ENCODE measurements around the gene CSPG4. TPM values are rescaled to one million over a fixed set of nuclear protein-coding genes. Genes with fewer than 3 reads are reported as not detected.
"Not testable (repeated sequence)": the region's sequence is repeated elsewhere in the genome, so short reads cannot be mapped to it uniquely, and the experiment has no call there.

The CSPG4 gene
- total and polyA plus RNA-seq, 9 of the 15 experiments (the other 6 are each of a cell fraction or from before 2014, with no cell fraction given), result under 0.01 to 0.07 (median 0.04) TPM; not detected in 5

GRCh38 chr15:75754871-75755270 lies 42.2 kb upstream of the CSPG4 start:
- H3K79me2 ChIP-seq (ENCODE audit: control insufficient read depth, insufficient read depth, low read length); H3K36me3 ChIP-seq (ENCODE audit: control insufficient read depth, insufficient read depth, low read length); H3K27me3 ChIP-seq (ENCODE audit: control insufficient read depth in 2 of 2, insufficient read depth in 2 of 2, low read length in 2 of 2); in situ Hi-C loops (cut with MboI); CTCF ChIA-PET (ENCODE audit: low intra/inter-chr PET ratio); H3K27ac ChIP-seq (ENCODE audit: extremely low read depth, low read depth, low read length); BruUV-seq (replicated peaks); H3K9ac ChIP-seq (ENCODE audit: insufficient read depth in 1 of 2, low read depth in 2 of 2, low read length in 2 of 2); H4K20me1 ChIP-seq (replicated peaks; ENCODE audit: control insufficient read depth, insufficient read depth, low read length); H3K9me1 ChIP-seq (ENCODE audit: control insufficient read depth, insufficient read depth, low read length); DNase-seq (ENCODE audit: extremely low read depth in 1 of 4, low spot score in 3 of 4); ATAC-seq; H3K9me3 ChIP-seq (replicated peaks; ENCODE audit: control insufficient read depth, insufficient read depth, low read depth, low read length); H3K4me2 ChIP-seq (ENCODE audit: insufficient read depth, low read length); FAIRE-seq; intact Hi-C loops (cut with micrococcal nuclease); H3K4me3 ChIP-seq: not testable (repeated sequence)
- H3K4me1 ChIP-seq (replicated peaks in 1 of 2; ENCODE audit: control insufficient read depth in 2 of 2, insufficient read depth in 2 of 2, low read length in 2 of 2), result peaks cover 11% of the 10 kb centered on the region in 2 experiments
- POLR2A ChIA-PET, result interaction anchor here (1.3 kb wide), 1 partner anchor 17 kb away, joined by 3 read pairs; no protein-coding TSS in a partner anchor
- TF ChIP-seq CHD2 (IDR thresholded peaks at IDR 0.05; ENCODE audit: low read depth, low read length) (peak; percentile 86), RBM25 (IDR thresholded peaks at IDR 0.05; ENCODE audit: low read depth, low read length, severe bottlenecking) (peak; percentile 22)
- H2AFZ ChIP-seq (ENCODE audit: low read depth, low read length), result peak overlapping the region; percentile 45; the same call in 1 of the 2 replicates
- WGBS (ENCODE audit: insufficient coverage, low coverage, missing lambda C conversion rate), result 37% methylated on average over 5 of the region's 5 CpGs

GRCh38 chr15:75753145-75753544 lies 40.5 kb upstream of the CSPG4 start:
- in situ Hi-C loops (cut with MboI) (no loop called here), intact Hi-C loops (cut with micrococcal nuclease) (no loop called here)
- Histone ChIP-seq H3K79me2 (ENCODE audit: control insufficient read depth, insufficient read depth, low read length) (no peaks in the 10 kb centered on the region), H3K36me3 (ENCODE audit: control insufficient read depth, insufficient read depth, low read length) (no peaks in the 10 kb centered on the region), H4K20me1 (replicated peaks; ENCODE audit: control insufficient read depth, insufficient read depth, low read length) (no peaks in the 10 kb centered on the region), H3K4me3 (no peak overlapping the region), H2AFZ (ENCODE audit: low read depth, low read length) (peak overlapping the region; percentile 58; the same call in 1 of the 2 replicates), H3K4me1 (replicated peaks in 1 of 2; ENCODE audit: control insufficient read depth in 2 of 2, insufficient read depth in 2 of 2, low read length in 2 of 2) (peaks cover 0 to 4% of the 10 kb centered on the region in 2 experiments; a peak in 1 of 5 replicates), H3K9ac (ENCODE audit: insufficient read depth in 1 of 2, low read depth in 2 of 2, low read length in 2 of 2) (peak overlapping the region in 1 of 2 experiments; percentile 83; a peak in 2 of 4 replicates), H3K27me3 (ENCODE audit: control insufficient read depth in 2 of 2, insufficient read depth in 2 of 2, low read length in 2 of 2) (no peaks in the 10 kb centered on the region), H3K27ac (ENCODE audit: extremely low read depth, low read depth, low read length) (no peak overlapping the region), H3K4me2 (ENCODE audit: insufficient read depth, low read length) (no peak overlapping the region), H3K9me1 (ENCODE audit: control insufficient read depth, insufficient read depth, low read length) (no peaks in the 10 kb centered on the region), H3K9me3 (replicated peaks; ENCODE audit: control insufficient read depth, insufficient read depth, low read depth, low read length) (no peaks in the 10 kb centered on the region)
- ChIA-PET POLR2A (interaction anchor here (1.1 kb wide), 1 partner anchor 89 kb away, joined by 3 read pairs; no protein-coding TSS in a partner anchor), CTCF (ENCODE audit: low intra/inter-chr PET ratio) (no interaction called here)
- no TSS peak for BruUV-seq (replicated peaks)
- no peak for FAIRE-seq
- ATAC-seq, result no peak
- TF ChIP-seq GABPA (tag; conservative IDR thresholded peaks at IDR 0.05; ENCODE audit: low read depth) (0 out of 2 replicates have a peak, but pooled peaks have one; percentile 28), ZNF583 (CRISPR knock-in tag; IDR thresholded peaks at IDR 0.05) (no peak), ZNF280A (IDR thresholded peaks at IDR 0.05; ENCODE audit: low read depth, partially characterized antibody) (no peak), WHSC1 (IDR thresholded peaks at IDR 0.05; ENCODE audit: low read length) (no peak), MAZ (CRISPR knock-in tag; conservative IDR thresholded peaks at IDR 0.05 in 1 of 2, IDR thresholded peaks at IDR 0.05 in 1 of 2) (0 out of 4 replicates have a peak, but pooled peaks of 1 of the 2 experiments have one; percentile 27), ZNF830 (CRISPR knock-in tag; IDR thresholded peaks at IDR 0.05) (no peak), LEF1 (IDR thresholded peaks at IDR 0.05) (no peak), NCOA4 (IDR thresholded peaks at IDR 0.05; ENCODE audit: partially characterized antibody) (no peak), NFRKB (IDR thresholded peaks at IDR 0.05; ENCODE audit: low read depth) (no peak)
- DNase-seq (ENCODE audit: extremely low read depth in 1 of 4, low spot score in 3 of 4), result no peak
- WGBS (ENCODE audit: insufficient coverage, low coverage, missing lambda C conversion rate), result 33% methylated on average over 7 of the region's 8 CpGs
